GM23338 (cell line): ENCODE measurements around the gene NUCB2. TPM values are rescaled to one million over a fixed set of nuclear protein-coding genes. Genes with fewer than 3 reads are reported as not detected.

ENCODE experiments used
- ATAC-seq: fragments of 200-7000 bp; cut with Tn5 transposase; 3 replicates; pipeline ENCODE4 v1.9.1; 2020
- DNase-seq: peaks from one replicate; pipeline ENCODE4 v3.0.0-alpha.2; 2015; ENCODE audit warnings: low spot score
- H2AFZ ChIP-seq: fragments of 200-600 bp; sonication (generic); 2 replicates; pipeline ENCODE4 v1.8.0; 2016; ENCODE audit warnings: antibody characterized with exemption, mild to moderate bottlenecking, moderate library complexity
- H3F3A ChIP-seq: fragments of 200-600 bp; sonication (generic); replicated peaks from 2 replicates; pipeline ENCODE4 v1.8.0; 2017; ENCODE audit warnings: antibody characterized with exemption, mixed run types, low read depth
- H3K27ac ChIP-seq: fragments of 200-600 bp; sonication (generic); 2 replicates; pipeline ENCODE4 v1.6.1; 2016; ENCODE audit warnings: low read depth
- H3K27me3 ChIP-seq: fragments of 200-600 bp; sonication (generic); 2 replicates; pipeline ENCODE4 v1.8.0; 2016; ENCODE audit warnings: mild to moderate bottlenecking, mixed run types, moderate library complexity; ENCODE audit not compliant: insufficient read depth
- H3K36me3 ChIP-seq: fragments of 200-600 bp; sonication (generic); 2 replicates; pipeline ENCODE4 v1.8.0; 2016; ENCODE audit warnings: mild to moderate bottlenecking; ENCODE audit not compliant: insufficient read depth
- H3K4me1 ChIP-seq: fragments of 200-600 bp; sonication (generic); 2 replicates; pipeline ENCODE4 v1.8.0; 2016; ENCODE audit warnings: mild to moderate bottlenecking, moderate library complexity; ENCODE audit not compliant: insufficient read depth
- H3K4me2 ChIP-seq: fragments of 200-600 bp; sonication (generic); 2 replicates; pipeline ENCODE4 v1.7.1; 2017; ENCODE audit warnings: mixed run types
- H3K4me3 ChIP-seq: fragments of 200-600 bp; sonication (generic); 2 replicates; pipeline ENCODE4 v1.6.1; 2016; ENCODE audit warnings: mixed run types
- H3K79me2 ChIP-seq: fragments of 200-600 bp; sonication (generic); replicated peaks from 2 replicates; pipeline ENCODE4 v1.8.0; 2017; ENCODE audit warnings: mild to moderate bottlenecking; ENCODE audit not compliant: insufficient read depth
- H3K9me2 ChIP-seq: fragments of 200-600 bp; sonication (generic); 2 replicates; pipeline ENCODE4 v1.8.0; 2017; ENCODE audit not compliant: insufficient read depth
- H4K20me1 ChIP-seq: fragments of 200-600 bp; sonication (generic); replicated peaks from 2 replicates; pipeline ENCODE4 v1.8.0; 2017; ENCODE audit warnings: mild to moderate bottlenecking; ENCODE audit not compliant: insufficient read depth
- H3K27ac Mint-ChIP-seq: 2 replicates; pipeline ENCODE4 v1.8.0; 2020; ENCODE audit warnings: inconsistent platforms, mild to moderate bottlenecking, moderate library complexity, mixed read lengths
- H3K27me3 Mint-ChIP-seq: 3 replicates; pipeline ENCODE4 v1.8.0; 2022; ENCODE audit warnings: low read depth, mild to moderate bottlenecking, moderate library complexity, mixed read lengths, inconsistent platforms; ENCODE audit not compliant: insufficient read depth, poor library complexity
- H3K36me3 Mint-ChIP-seq: 3 replicates; pipeline ENCODE4 v1.8.0; 2021; ENCODE audit warnings: low read depth, mild to moderate bottlenecking, inconsistent platforms, moderate library complexity, mixed read lengths
- H3K4me1 Mint-ChIP-seq: 3 replicates; pipeline ENCODE4 v1.8.0; 2020; ENCODE audit warnings: mild to moderate bottlenecking, inconsistent platforms, mixed read lengths
- H3K4me3 Mint-ChIP-seq: 3 replicates; pipeline ENCODE4 v1.8.0; 2021; ENCODE audit warnings: moderate library complexity, mild to moderate bottlenecking, inconsistent platforms, mixed read lengths
- H3K9me3 Mint-ChIP-seq: 3 replicates; pipeline ENCODE4 v1.8.0; 2020; ENCODE audit warnings: moderate library complexity, mild to moderate bottlenecking, inconsistent platforms, mixed read lengths
- CREB1 ChIP-seq: fragments of 250-450 bp; sonication (Bioruptor Pico); IDR thresholded peaks from 2 replicates; pipeline ENCODE4 v1.5.0; 2020; ENCODE audit warnings: low read depth, mild to moderate bottlenecking, moderate library complexity
- CTCF ChIP-seq, 2 experiments: fragments of 200-600 bp in 1 of 2; sonication (generic) in 1 of 2; conservative IDR thresholded peaks; 2 replicates each; pipeline versions ENCODE4 v1.5.1 to v1.6.1; 2016 to 2017; ENCODE audit warnings: antibody characterized with exemption in 2 of 2, low read depth in 2 of 2, mild to moderate bottlenecking in 2 of 2, moderate library complexity in 1 of 2
- ETS1 ChIP-seq: IDR thresholded peaks from 2 replicates; pipeline ENCODE4 v1.6.1; 2016; ENCODE audit warnings: antibody characterized with exemption
- EZH2 ChIP-seq: fragments of 200-600 bp; sonication (generic); IDR thresholded peaks from one replicate; pipeline ENCODE4 v1.8.0; 2017; ENCODE audit warnings: antibody characterized with exemption, mild to moderate bottlenecking, low read depth; ENCODE audit not compliant: unreplicated experiment
- EZH2phosphoT487 ChIP-seq: fragments of 200-600 bp; sonication (generic); IDR thresholded peaks from one replicate; pipeline ENCODE4 v1.8.1; 2018; ENCODE audit warnings: antibody characterized with exemption; ENCODE audit not compliant: unreplicated experiment
- JUNB ChIP-seq: IDR thresholded peaks from one replicate; pipeline ENCODE4 v1.6.1; 2016; ENCODE audit warnings: antibody characterized with exemption; ENCODE audit not compliant: unreplicated experiment
- NANOG ChIP-seq: IDR thresholded peaks from 2 replicates; pipeline ENCODE4 v1.6.1; 2016; ENCODE audit warnings: antibody characterized with exemption, borderline replicate concordance
- POLR2AphosphoS5 ChIP-seq: IDR thresholded peaks from 2 replicates; pipeline ENCODE4 v1.6.1; 2016; ENCODE audit warnings: antibody characterized with exemption, low read depth
- REST ChIP-seq: IDR thresholded peaks from one replicate; pipeline ENCODE4 v1.6.1; 2018; ENCODE audit warnings: antibody characterized with exemption; ENCODE audit not compliant: unreplicated experiment
- STAT1 ChIP-seq: IDR thresholded peaks from one replicate; pipeline ENCODE4 v1.6.1; 2016; ENCODE audit warnings: antibody characterized with exemption; ENCODE audit not compliant: unreplicated experiment
- ZNF114 ChIP-seq: fragments of 250-450 bp; sonication (Bioruptor Pico); IDR thresholded peaks from 2 replicates; pipeline ENCODE4 v1.5.0; 2020; ENCODE audit warnings: mild to moderate bottlenecking, moderate library complexity
- ZNF331 ChIP-seq: fragments of 250-450 bp; sonication (Bioruptor Pico); IDR thresholded peaks from 2 replicates; pipeline ENCODE4 v1.5.0; 2020; ENCODE audit warnings: low read depth, mild to moderate bottlenecking, moderate library complexity
- polyA plus RNA-seq: library from polyadenylated mRNA; unstranded; fragments of >200 nt; fragmentation: Nextera tagmentation; extraction: Ambion mirVana; gene quantifications from 2 replicates; pipeline ENCODE4 v1.2.1, GENCODE V29; 2016
- total RNA-seq: library from RNA; depleted of rRNA; stranded (reverse); fragments of >200 nt; shearing (Covaris generic); gene quantifications from 2 replicates; pipeline ENCODE4 v1.2.3, GENCODE V29; 2014
- TF ChIP-seq, protein P1 (sequence below): fragments of 250-450 bp; sonication (Bioruptor Pico); IDR thresholded peaks from 2 replicates; pipeline ENCODE4 v1.5.0; 2020; ENCODE audit warnings: mild to moderate bottlenecking, moderate library complexity

The NUCB2 gene
- total and polyA plus RNA-seq, 2 experiments from 2014 or later = 16.6 to 86.9 TPM

DNA sequence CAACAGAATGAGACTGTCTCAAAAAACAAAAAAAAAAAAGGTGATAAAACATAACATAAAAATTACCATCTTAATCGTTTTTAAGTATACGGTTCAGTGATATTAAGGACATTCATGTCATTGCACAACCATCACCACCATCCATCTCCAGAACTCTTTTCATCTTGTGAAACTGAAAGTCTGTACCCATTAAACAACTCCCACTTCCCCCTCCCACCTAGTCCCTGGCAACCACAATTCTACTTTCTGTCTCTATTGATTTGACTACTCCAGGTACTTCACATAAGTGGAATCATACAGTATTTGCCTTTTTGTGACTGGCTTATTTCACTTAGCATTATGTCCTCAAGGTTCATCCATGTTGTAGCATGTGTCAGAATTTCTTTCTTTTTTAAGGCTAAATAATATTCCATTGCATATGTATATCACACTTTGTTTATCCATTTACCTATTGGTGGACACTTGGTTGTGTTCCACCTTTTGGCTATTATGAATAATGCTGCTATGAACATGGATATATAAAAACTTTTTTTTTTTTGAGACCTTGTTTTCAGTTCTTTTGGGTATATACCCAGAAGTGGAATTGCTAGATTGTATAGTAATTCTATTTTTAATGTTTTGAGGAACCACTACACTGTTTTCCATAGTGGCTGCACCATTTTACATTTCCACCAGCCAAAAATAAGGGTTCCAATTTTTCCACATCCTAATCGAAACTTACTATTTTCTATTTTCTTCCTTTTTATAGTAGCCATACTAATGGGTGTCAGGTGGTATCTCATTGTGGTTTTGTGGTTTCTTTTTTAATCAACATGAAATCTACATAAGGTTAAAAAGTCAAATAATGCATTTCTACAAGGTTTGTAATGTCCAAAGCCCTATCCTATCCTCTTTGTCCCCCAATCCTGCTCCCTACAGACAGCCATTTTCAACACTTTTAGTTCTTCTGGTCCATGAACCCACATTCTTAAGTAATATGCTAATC lies 45.4 kb upstream of the NUCB2 start:
- H3K4me1 ChIP-seq = no peaks in the 10 kb centered on the region
- no peak overlapping the region for H2AFZ ChIP-seq
- DNase-seq (no peak), ATAC-seq (no peak)
- H4K20me1 ChIP-seq = no peaks in the 10 kb centered on the region
- Mint-ChIP-seq H3K4me3 (no peak overlapping the region), H3K36me3 (no peaks in the 10 kb centered on the region), H3K27ac (no peak overlapping the region), H3K9me3 (no peaks in the 10 kb centered on the region), H3K4me1 (no peaks in the 10 kb centered on the region), H3K27me3 (no peaks in the 10 kb centered on the region)
- H3K79me2 ChIP-seq = no peaks in the 10 kb centered on the region
- H3K36me3 ChIP-seq = no peaks in the 10 kb centered on the region
- H3K4me3 ChIP-seq = no peak overlapping the region
- no peak overlapping the region for H3K27ac ChIP-seq
- H3K27me3 ChIP-seq = no peaks in the 10 kb centered on the region
- H3K4me2 ChIP-seq = no peak overlapping the region
- H3K9me2 ChIP-seq = no peaks in the 10 kb centered on the region
- no peaks in the 10 kb centered on the region for H3F3A ChIP-seq
- TF ChIP-seq ZNF331 (no peak), POLR2AphosphoS5 (no peak), EZH2phosphoT487 (no peak), JUNB (no peak), EZH2 (no peak), STAT1 (no peak), NANOG (no peak), CTCF (conservative IDR thresholded peaks at IDR 0.05; ENCODE audit: low read depth in 2 of 2) (no peak), ETS1 (no peak), CREB1 (CRISPR knock-in tag) (no peak), ZNF114 (CRISPR knock-in tag) (no peak), REST (no peak)
- TF ChIP-seq, protein P1, sequence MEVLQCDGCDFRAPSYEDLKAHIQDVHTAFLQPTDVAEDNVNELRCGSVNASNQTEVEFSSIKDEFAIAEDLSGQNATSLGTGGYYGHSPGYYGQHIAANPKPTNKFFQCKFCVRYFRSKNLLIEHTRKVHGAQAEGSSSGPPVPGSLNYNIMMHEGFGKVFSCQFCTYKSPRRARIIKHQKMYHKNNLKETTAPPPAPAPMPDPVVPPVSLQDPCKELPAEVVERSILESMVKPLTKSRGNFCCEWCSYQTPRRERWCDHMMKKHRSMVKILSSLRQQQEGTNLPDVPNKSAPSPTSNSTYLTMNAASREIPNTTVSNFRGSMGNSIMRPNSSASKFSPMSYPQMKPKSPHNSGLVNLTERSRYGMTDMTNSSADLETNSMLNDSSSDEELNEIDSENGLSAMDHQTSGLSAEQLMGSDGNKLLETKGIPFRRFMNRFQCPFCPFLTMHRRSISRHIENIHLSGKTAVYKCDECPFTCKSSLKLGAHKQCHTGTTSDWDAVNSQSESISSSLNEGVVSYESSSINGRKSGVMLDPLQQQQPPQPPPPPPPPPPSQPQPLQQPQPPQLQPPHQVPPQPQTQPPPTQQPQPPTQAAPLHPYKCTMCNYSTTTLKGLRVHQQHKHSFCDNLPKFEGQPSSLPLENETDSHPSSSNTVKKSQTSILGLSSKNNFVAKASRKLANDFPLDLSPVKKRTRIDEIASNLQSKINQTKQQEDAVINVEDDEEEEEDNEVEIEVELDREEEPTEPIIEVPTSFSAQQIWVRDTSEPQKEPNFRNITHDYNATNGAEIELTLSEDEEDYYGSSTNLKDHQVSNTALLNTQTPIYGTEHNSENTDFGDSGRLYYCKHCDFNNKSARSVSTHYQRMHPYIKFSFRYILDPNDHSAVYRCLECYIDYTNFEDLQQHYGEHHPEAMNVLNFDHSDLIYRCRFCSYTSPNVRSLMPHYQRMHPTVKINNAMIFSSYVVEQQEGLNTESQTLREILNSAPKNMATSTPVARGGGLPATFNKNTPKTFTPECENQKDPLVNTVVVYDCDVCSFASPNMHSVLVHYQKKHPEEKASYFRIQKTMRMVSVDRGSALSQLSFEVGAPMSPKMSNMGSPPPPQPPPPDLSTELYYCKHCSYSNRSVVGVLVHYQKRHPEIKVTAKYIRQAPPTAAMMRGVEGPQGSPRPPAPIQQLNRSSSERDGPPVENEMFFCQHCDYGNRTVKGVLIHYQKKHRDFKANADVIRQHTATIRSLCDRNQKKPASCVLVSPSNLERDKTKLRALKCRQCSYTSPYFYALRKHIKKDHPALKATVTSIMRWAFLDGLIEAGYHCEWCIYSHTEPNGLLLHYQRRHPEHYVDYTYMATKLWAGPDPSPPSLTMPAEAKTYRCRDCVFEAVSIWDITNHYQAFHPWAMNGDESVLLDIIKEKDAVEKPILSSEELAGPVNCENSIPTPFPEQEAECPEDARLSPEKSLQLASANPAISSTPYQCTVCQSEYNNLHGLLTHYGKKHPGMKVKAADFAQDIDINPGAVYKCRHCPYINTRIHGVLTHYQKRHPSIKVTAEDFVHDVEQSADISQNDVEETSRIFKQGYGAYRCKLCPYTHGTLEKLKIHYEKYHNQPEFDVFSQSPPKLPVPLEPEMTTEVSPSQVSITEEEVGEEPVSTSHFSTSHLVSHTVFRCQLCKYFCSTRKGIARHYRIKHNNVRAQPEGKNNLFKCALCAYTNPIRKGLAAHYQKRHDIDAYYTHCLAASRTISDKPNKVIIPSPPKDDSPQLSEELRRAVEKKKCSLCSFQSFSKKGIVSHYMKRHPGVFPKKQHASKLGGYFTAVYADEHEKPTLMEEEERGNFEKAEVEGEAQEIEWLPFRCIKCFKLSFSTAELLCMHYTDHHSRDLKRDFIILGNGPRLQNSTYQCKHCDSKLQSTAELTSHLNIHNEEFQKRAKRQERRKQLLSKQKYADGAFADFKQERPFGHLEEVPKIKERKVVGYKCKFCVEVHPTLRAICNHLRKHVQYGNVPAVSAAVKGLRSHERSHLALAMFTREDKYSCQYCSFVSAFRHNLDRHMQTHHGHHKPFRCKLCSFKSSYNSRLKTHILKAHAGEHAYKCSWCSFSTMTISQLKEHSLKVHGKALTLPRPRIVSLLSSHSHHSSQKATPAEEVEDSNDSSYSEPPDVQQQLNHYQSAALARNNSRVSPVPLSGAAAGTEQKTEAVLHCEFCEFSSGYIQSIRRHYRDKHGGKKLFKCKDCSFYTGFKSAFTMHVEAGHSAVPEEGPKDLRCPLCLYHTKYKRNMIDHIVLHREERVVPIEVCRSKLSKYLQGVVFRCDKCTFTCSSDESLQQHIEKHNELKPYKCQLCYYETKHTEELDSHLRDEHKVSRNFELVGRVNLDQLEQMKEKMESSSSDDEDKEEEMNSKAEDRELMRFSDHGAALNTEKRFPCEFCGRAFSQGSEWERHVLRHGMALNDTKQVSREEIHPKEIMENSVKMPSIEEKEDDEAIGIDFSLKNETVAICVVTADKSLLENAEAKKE (CRISPR knock-in tag) = no peak
